DOHH2 (cell line): Measurements from ENCODE around the gene KLHDC9.

ENCODE experiments used
- EZH2phosphoT487 ChIP-seq: fragments of 200-600 bp; sonication (generic); IDR thresholded peaks from 2 replicates; pipeline ENCODE4 v1.6.1; 2017; ENCODE audit warnings: borderline replicate concordance, mild to moderate bottlenecking, antibody characterized with exemption, low read length, moderate library complexity, mixed read lengths
- TF ChIP-seq, protein P1 (sequence below): fragments of 200-600 bp; sonication (generic); IDR thresholded peaks from one replicate; pipeline ENCODE4 v1.5.1; 2014; ENCODE audit warnings: antibody characterized with exemption, mild to moderate bottlenecking, low read depth, low read length; ENCODE audit not compliant: poor library complexity, severe bottlenecking

DNA sequence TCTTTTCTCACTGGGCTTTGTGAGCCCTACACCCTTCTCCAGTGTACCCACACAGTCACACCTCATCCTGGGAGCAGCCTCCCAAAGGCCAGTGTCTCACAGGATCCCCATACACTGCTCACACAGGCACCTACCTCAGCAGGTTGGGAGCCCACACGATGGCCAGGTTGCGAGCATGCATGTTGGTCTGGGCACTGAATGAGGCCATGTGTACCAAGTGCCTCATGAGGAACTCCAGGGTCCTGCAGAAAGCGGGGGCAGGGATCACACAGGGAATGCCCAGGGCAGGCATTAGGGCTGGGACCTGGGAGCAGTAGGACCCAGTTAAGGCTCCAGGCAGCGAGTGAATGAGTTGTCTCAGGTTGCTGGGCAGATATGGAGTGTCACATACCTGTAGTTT lies 43.9 kb upstream of the KLHDC9 start:
- TF ChIP-seq, protein P1, sequence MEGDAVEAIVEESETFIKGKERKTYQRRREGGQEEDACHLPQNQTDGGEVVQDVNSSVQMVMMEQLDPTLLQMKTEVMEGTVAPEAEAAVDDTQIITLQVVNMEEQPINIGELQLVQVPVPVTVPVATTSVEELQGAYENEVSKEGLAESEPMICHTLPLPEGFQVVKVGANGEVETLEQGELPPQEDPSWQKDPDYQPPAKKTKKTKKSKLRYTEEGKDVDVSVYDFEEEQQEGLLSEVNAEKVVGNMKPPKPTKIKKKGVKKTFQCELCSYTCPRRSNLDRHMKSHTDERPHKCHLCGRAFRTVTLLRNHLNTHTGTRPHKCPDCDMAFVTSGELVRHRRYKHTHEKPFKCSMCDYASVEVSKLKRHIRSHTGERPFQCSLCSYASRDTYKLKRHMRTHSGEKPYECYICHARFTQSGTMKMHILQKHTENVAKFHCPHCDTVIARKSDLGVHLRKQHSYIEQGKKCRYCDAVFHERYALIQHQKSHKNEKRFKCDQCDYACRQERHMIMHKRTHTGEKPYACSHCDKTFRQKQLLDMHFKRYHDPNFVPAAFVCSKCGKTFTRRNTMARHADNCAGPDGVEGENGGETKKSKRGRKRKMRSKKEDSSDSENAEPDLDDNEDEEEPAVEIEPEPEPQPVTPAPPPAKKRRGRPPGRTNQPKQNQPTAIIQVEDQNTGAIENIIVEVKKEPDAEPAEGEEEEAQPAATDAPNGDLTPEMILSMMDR = no peak
- TF ChIP-seq EZH2phosphoT487 = no peak
